ENCODE data around the gene CMSS1.

Gene CMSS1

GRCh38 chr3:99918715-99919114 is 101.1 kb downstream of the CMSS1 start:
- TF ChIP-seq CTCF (IDR thresholded peaks at IDR 0.05; ENCODE audit: insufficient read depth, low read depth, low read length, missing control alignments): no peak
- DNase-seq (ENCODE audit: low read depth): no peak
- no peak overlapping the region for H3K4me3 ChIP-seq (ENCODE audit: low read length)

- H3K4me3 ChIP-seq (ENCODE audit: low read length): no peak overlapping the region
- DNase-seq (ENCODE audit: low read depth): no peak
- no peak for TF ChIP-seq CTCF (IDR thresholded peaks at IDR 0.05; ENCODE audit: insufficient read depth, low read depth, low read length, missing control alignments)
These were observed 102.0 kb downstream of the CMSS1 start for GRCh38 chr3:99919694-99920093.

GRCh38 chr3:99920481-99921376 is 103.1 kb downstream of the CMSS1 start:
- DNase-seq (ENCODE audit: low read depth): peak; percentile 87
- H3K4me3 ChIP-seq (ENCODE audit: low read length): no peak overlapping the region
- TF ChIP-seq CTCF (IDR thresholded peaks at IDR 0.05; ENCODE audit: insufficient read depth, low read depth, low read length, missing control alignments): no peak

- no peak overlapping the region for H3K4me3 ChIP-seq (ENCODE audit: low read length)
- no peak for TF ChIP-seq CTCF (IDR thresholded peaks at IDR 0.05; ENCODE audit: insufficient read depth, low read depth, low read length, missing control alignments)
- no peak for DNase-seq (ENCODE audit: low read depth)
These were observed 103.7 kb downstream of the CMSS1 start for GRCh38 chr3:99921377-99921695.

- TF ChIP-seq CTCF (IDR thresholded peaks at IDR 0.05; ENCODE audit: insufficient read depth, low read depth, low read length, missing control alignments): no peak
- no peak overlapping the region for H3K4me3 ChIP-seq (ENCODE audit: low read length)
- no peak for DNase-seq (ENCODE audit: low read depth)
These were observed 104.3 kb downstream of the CMSS1 start for GRCh38 chr3:99921986-99922385.

- TF ChIP-seq CTCF (IDR thresholded peaks at IDR 0.05; ENCODE audit: insufficient read depth, low read depth, low read length, missing control alignments): no peak
- no peak for DNase-seq (ENCODE audit: low read depth)
These were observed 106.2 kb downstream of the CMSS1 start for GRCh38 chr3:99923873-99924272.

More at GRCh38 chr3:99923873-99924272, 106.2 kb downstream of the CMSS1 start:
- no peak overlapping the region for H3K4me3 ChIP-seq (ENCODE audit: low read length)

Measured in epithelial cell of esophagus (primary cell).